ENCODE data around the gene PML.
"Not testable (repeated sequence)": the region's sequence is repeated elsewhere in the genome, so short reads cannot be mapped to it uniquely, and the experiment has no call there.

The PML gene

GRCh38 chr15:74045636-74046274 is 51.2 kb downstream of the PML start:
- H3K27ac ChIP-seq: no peak overlapping the region
- TF ChIP-seq CTCF (conservative IDR thresholded peaks at IDR 0.05): no peak

GRCh38 chr15:74046275-74046674 is 51.8 kb downstream of the PML start:
- TF ChIP-seq CTCF (conservative IDR thresholded peaks at IDR 0.05): no peak
- no peak overlapping the region for H3K27ac ChIP-seq

- no peak overlapping the region for H3K27ac ChIP-seq
- no peak for TF ChIP-seq CTCF (conservative IDR thresholded peaks at IDR 0.05)
These were observed 55.6 kb downstream of the PML start for GRCh38 chr15:74050127-74050526.

- no peak overlapping the region for H3K27ac ChIP-seq
- no peak for TF ChIP-seq CTCF (conservative IDR thresholded peaks at IDR 0.05)
These were observed 56.2 kb downstream of the PML start for GRCh38 chr15:74050556-74051234.

- not testable (repeated sequence) for H3K27ac ChIP-seq
These were observed 58.0 kb downstream of the PML start for GRCh38 chr15:74052271-74053260.

GRCh38 chr15:74053517-74053916 is 59.0 kb downstream of the PML start:
- no peak for TF ChIP-seq CTCF (conservative IDR thresholded peaks at IDR 0.05)
- H3K27ac ChIP-seq: no peak overlapping the region

- H3K27ac ChIP-seq: no peak overlapping the region
- peak; percentile 93 for TF ChIP-seq CTCF (conservative IDR thresholded peaks at IDR 0.05)
These were observed 59.5 kb downstream of the PML start for GRCh38 chr15:74053941-74054529.

All from VCaP (cell line).